Neural progenitor cell (in vitro differentiated cells): ENCODE measurements around the gene FANCC.

Source experiments
- EZH2 ChIP-seq: fragments of 200-600 bp; sonication (generic); IDR thresholded peaks from 2 replicates; pipeline ENCODE4 v1.6.1; 2017; ENCODE audit warnings: antibody characterized with exemption, mild to moderate bottlenecking, moderate library complexity
- EZH2phosphoT487 ChIP-seq: fragments of 200-600 bp; sonication (generic); IDR thresholded peaks from 2 replicates; pipeline ENCODE4 v1.6.1; 2017; ENCODE audit warnings: antibody characterized with exemption
- TF ChIP-seq, protein P1 (sequence below): fragments of 200-600 bp; sonication (generic); IDR thresholded peaks from 2 replicates; pipeline ENCODE4 v1.5.1; 2017; ENCODE audit warnings: antibody characterized with exemption, mild to moderate bottlenecking

DNA sequence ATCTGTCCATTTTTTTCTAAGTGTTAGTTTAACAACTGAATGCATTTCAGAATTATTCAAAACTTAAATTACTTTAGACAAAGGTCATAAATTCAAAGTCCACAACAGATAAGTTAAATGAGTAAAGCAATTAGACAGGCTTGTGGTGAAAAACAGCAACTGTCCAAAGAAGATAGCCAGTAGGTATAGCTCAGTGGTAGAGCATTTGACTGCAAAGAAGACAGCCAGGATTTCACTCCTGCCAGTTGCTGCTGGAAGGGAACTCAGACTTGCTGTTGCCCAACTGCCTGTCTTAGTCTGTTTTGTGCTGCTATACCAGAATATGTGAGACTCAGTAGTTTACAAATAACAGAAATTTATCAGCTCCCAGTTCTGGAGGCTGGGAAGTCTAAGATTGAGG is 10.0 kb downstream of the FANCC start:
- TF ChIP-seq, protein P1, sequence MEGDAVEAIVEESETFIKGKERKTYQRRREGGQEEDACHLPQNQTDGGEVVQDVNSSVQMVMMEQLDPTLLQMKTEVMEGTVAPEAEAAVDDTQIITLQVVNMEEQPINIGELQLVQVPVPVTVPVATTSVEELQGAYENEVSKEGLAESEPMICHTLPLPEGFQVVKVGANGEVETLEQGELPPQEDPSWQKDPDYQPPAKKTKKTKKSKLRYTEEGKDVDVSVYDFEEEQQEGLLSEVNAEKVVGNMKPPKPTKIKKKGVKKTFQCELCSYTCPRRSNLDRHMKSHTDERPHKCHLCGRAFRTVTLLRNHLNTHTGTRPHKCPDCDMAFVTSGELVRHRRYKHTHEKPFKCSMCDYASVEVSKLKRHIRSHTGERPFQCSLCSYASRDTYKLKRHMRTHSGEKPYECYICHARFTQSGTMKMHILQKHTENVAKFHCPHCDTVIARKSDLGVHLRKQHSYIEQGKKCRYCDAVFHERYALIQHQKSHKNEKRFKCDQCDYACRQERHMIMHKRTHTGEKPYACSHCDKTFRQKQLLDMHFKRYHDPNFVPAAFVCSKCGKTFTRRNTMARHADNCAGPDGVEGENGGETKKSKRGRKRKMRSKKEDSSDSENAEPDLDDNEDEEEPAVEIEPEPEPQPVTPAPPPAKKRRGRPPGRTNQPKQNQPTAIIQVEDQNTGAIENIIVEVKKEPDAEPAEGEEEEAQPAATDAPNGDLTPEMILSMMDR, result no peak
- no peak for TF ChIP-seq EZH2
- no peak for TF ChIP-seq EZH2phosphoT487
